HFFc6 (cell line): ENCODE data around the gene PLD3. TPM values are rescaled to one million over a fixed set of nuclear protein-coding genes. Genes with fewer than 3 reads are reported as not detected.
A peak's percentile ranks its signal among the peaks of the same experiment; 100 is the strongest.

Experiments
- DNase-seq: peaks from one replicate; pipeline ENCODE4 v3.0.0-alpha.2; 2018
- H3K27ac Mint-ChIP-seq: 2 replicates; pipeline ENCODE4 v1.8.0; 2020; ENCODE audit warnings: mild to moderate bottlenecking, mixed read lengths
- H3K27me3 Mint-ChIP-seq: 2 replicates; pipeline ENCODE4 v1.8.0; 2021; ENCODE audit warnings: mild to moderate bottlenecking, moderate library complexity, mixed read lengths; ENCODE audit not compliant: insufficient read depth
- H3K36me3 Mint-ChIP-seq: 2 replicates; pipeline ENCODE4 v1.8.0; 2021; ENCODE audit warnings: low read depth, mixed read lengths
- H3K4me1 Mint-ChIP-seq: 2 replicates; pipeline ENCODE4 v1.8.0; 2020; ENCODE audit warnings: low read depth, mixed read lengths
- H3K4me3 Mint-ChIP-seq: 2 replicates; pipeline ENCODE4 v1.8.0; 2020; ENCODE audit warnings: mild to moderate bottlenecking, moderate library complexity, mixed read lengths
- H3K9me3 Mint-ChIP-seq: 2 replicates; pipeline ENCODE4 v1.8.0; 2020; ENCODE audit warnings: mild to moderate bottlenecking, mixed read lengths
- CTCF ChIP-seq: fragments of 200-600 bp; sonication (generic); IDR thresholded peaks from 2 replicates; pipeline ENCODE4 v1.5.0; 2021; ENCODE audit warnings: antibody characterized with exemption, mild to moderate bottlenecking
- total RNA-seq, 6 experiments: library from RNA; stranded (reverse); fragmentation: NEBNext Ultra II Directional; extraction: Animal tissue kit (Norgen Biotek cat#: 25700); gene quantifications; 2 replicates in 1 of 6; 3 replicates in 5 of 6; pipeline ENCODE4 v1.2.3, GENCODE V29; 2021

The PLD3 gene
- total RNA-seq, 6 experiments from 2014 or later, result 141 to 211 (median 152) TPM

GRCh38 chr19:40321566-40322270 is 26.8 kb upstream of the PLD3 start:
- no peak for DNase-seq
- no peaks in the 10 kb centered on the region for H3K9me3 Mint-ChIP-seq
- TF ChIP-seq CTCF, result no peak
- peak overlapping the region; percentile 81 for H3K27ac Mint-ChIP-seq
- H3K4me3 Mint-ChIP-seq, result no peak overlapping the region
- H3K36me3 Mint-ChIP-seq, result peaks cover 20% of the 10 kb centered on the region
- H3K27me3 Mint-ChIP-seq, result peaks cover 3% of the 10 kb centered on the region
- H3K4me1 Mint-ChIP-seq, result peaks cover 19% of the 10 kb centered on the region

GRCh38 chr19:40322271-40322610 is 26.3 kb upstream of the PLD3 start:
- Mint-ChIP-seq H3K27ac (peak overlapping the region; percentile 81), H3K4me3 (peak overlapping the region; percentile 10; the same call in 1 of the 2 replicates), H3K36me3 (peaks cover 20% of the 10 kb centered on the region)

GRCh38 chr19:40322951-40323615 is 25.4 kb upstream of the PLD3 start:
- no peak for TF ChIP-seq CTCF
- Mint-ChIP-seq H3K27me3 (peaks cover 3% of the 10 kb centered on the region), H3K4me3 (no peak overlapping the region), H3K36me3 (peaks cover 20% of the 10 kb centered on the region), H3K27ac (peak overlapping the region; percentile 81), H3K9me3 (no peaks in the 10 kb centered on the region), H3K4me1 (peaks cover 19% of the 10 kb centered on the region)
- DNase-seq, result no peak

More at GRCh38 chr19:40322271-40322610, 26.3 kb upstream of the PLD3 start:
- no peak for TF ChIP-seq CTCF
- H3K9me3 Mint-ChIP-seq, result no peaks in the 10 kb centered on the region
- DNase-seq, result peak; percentile 39
- peaks cover 19% of the 10 kb centered on the region for H3K4me1 Mint-ChIP-seq
- peaks cover 3% of the 10 kb centered on the region for H3K27me3 Mint-ChIP-seq

GRCh38 chr19:40323705-40324104 is 24.8 kb upstream of the PLD3 start:
- no peak for DNase-seq
- H3K4me3 Mint-ChIP-seq, result no peak overlapping the region
- peaks cover 19% of the 10 kb centered on the region for H3K4me1 Mint-ChIP-seq
- peaks cover 20% of the 10 kb centered on the region for H3K36me3 Mint-ChIP-seq
- peaks cover 3% of the 10 kb centered on the region for H3K27me3 Mint-ChIP-seq
- H3K9me3 Mint-ChIP-seq, result no peaks in the 10 kb centered on the region
- H3K27ac Mint-ChIP-seq, result peak overlapping the region; percentile 43
- no peak for TF ChIP-seq CTCF

- Mint-ChIP-seq H3K9me3 (no peaks in the 10 kb centered on the region), H3K27ac (no peak overlapping the region), H3K4me1 (peaks cover 19% of the 10 kb centered on the region), H3K27me3 (peaks cover 1% of the 10 kb centered on the region; the same call in 1 of the 2 replicates), H3K4me3 (no peak overlapping the region), H3K36me3 (peaks cover 20% of the 10 kb centered on the region)
- no peak for DNase-seq
- TF ChIP-seq CTCF, result no peak
Measured at GRCh38 chr19:40326201-40326600, 22.3 kb upstream of the PLD3 start.
